ENCODE measurements around the gene CLTB. TPM values are rescaled to one million over a fixed set of nuclear protein-coding genes. Genes with fewer than 3 reads are reported as not detected.
A peak's percentile ranks its signal among the peaks of the same experiment; 100 is the strongest.
"Not testable (repeated sequence)": the region's sequence is repeated elsewhere in the genome, so short reads cannot be mapped to it uniquely, and the experiment has no call there.

Gene CLTB
- total RNA-seq, 2 donors from 2014 or later: 65.3 to 69.4 TPM

DNA sequence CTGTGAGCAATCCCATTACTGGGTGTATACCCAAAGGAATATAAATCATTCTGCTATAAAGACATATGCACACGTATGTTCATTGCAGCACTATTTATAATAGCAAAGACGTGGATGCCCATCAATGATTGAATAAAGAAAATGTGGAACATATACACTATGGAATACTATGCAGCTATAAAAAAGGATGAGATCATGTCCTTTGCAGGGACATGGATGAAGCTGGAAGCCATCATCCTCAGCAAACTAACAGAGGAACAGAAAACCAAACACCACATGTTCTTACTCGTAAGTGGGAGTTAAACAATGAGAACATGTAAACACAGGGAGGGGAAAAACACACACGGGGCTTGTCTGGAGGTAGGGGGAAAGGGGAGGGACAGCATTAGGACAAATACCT is 26.6 kb upstream of the CLTB start:
- H3K27me3 Mint-ChIP-seq; H3K27ac Mint-ChIP-seq; ATAC-seq; H3K36me3 Mint-ChIP-seq (ENCODE audit: low read depth); DNase-seq; H3K9me3 ChIP-seq (ENCODE audit: control insufficient read depth, low read length, poor library complexity, severe bottlenecking); H3K4me3 Mint-ChIP-seq; H3K4me1 Mint-ChIP-seq: not testable (repeated sequence)

GRCh38 chr5:176441921-176442323 is 25.6 kb upstream of the CLTB start:
- Mint-ChIP-seq H3K27me3 (peaks cover 7% of the 10 kb centered on the region), H3K36me3 (ENCODE audit: low read depth) (no peaks in the 10 kb centered on the region), H3K4me1 (peaks cover 7% of the 10 kb centered on the region), H3K4me3 (no peak overlapping the region), H3K27ac (no peak overlapping the region)
- DNase-seq (no peak), ATAC-seq (no peak)
- H3K9me3 ChIP-seq (ENCODE audit: control insufficient read depth, low read length, poor library complexity, severe bottlenecking): no peaks in the 10 kb centered on the region

DNA sequence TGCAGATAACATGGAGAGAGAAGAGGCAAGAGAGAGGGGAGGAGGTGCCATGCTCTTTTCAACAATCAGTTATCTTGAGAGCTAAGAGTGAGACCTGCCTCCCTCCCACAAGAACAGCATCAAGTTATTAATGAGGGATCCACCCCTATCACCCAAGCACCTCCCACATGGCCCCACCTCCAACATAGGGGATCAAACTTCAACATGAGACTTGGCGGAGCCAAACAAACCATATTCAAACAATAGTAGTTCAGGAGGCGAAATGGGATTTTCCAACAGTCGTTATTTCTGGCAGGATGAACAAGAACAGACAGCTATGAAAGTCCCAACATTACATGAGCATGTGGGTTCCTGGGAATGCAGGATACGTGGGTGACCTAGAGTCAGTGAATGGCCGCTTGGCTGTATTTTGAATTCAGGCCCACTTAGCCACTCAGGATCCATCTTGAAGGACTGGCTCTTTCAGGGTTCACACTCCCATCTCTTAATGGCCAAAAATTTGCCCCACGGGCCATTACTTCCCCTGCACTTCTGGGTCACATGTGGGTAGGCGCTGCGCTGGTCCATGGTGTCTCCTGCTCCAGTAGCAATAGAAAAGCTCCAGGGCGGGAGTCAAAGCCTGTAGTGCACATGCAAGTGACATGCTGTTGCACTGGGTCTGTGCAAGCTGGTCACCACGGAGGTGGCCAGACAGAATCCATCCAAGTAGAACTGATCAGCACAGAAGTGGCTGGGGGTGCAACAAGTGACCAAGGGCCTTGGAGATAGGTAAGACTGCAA is 24.8 kb upstream of the CLTB start:
- DNase-seq (no peak), ATAC-seq (no peak)
- Mint-ChIP-seq H3K36me3 (ENCODE audit: low read depth) (no peaks in the 10 kb centered on the region), H3K27ac (no peak overlapping the region), H3K4me1 (peaks cover 8% of the 10 kb centered on the region), H3K27me3 (peaks cover 7% of the 10 kb centered on the region), H3K4me3 (no peak overlapping the region)
- no peaks in the 10 kb centered on the region for H3K9me3 ChIP-seq (ENCODE audit: control insufficient read depth, low read length, poor library complexity, severe bottlenecking)

DNA sequence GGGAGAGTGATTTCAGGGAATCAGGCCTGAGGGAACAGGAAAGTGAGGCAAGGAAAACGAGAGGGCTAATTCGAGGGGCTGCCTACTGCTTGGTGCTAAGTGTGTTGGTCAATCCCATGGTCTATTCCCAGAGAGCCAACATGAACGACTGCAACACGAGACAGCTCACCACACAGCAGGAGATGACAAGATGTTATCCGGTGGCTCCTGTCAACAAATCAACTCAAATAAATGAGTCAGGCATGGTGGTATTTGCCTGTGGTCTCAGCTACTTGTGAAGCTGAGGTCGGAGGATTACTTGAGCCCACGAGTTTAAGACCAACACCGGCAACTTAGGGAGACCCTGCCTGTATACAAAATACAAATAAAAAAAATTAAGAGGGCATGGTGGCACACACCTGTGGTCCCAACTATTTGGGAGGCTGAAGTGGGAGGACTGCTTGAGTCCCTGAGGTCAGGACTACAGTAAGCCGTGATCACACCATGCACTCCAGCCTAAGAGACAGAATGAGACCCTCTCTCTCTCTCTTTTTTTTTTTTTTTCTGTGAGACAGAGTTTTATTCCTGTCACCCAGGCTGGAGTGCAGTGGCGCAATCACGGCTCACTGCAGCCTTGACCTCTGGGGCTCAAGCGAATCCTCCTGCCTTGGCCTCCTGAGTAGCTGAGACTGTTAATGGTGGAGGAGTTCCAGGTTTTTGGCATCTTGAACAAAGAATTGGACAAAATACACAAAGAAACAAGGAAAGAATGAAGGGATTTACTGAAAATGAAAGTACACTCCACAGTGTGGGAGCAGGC is 22.8 kb upstream of the CLTB start:
- H3K36me3 Mint-ChIP-seq (ENCODE audit: low read depth): no peaks in the 10 kb centered on the region
- DNase-seq: no peak

DNA sequence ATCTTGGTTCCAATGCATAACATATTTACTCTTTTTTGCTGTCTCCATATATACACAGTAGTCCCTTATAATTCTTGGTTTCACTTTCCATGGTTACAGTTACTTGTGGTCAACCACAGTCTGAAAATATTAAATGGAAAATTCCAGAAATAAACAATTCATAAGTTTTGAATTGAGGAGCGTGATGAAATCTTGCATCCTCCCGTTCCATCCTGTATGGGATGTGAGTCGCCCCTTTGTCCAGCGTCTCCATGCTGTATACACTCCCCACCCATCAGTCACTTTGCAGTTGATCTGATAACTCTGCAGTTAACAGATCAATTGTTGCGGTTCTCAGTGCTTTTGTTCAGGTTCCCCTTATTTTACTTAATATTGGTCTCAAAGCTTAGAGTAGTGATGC is 20.3 kb upstream of the CLTB start:
- peak overlapping the region; percentile 80 for H3K4me3 Mint-ChIP-seq
- H3K9me3 ChIP-seq (ENCODE audit: control insufficient read depth, low read length, poor library complexity, severe bottlenecking): no peaks in the 10 kb centered on the region
- peak overlapping the region; percentile 8 for H3K27ac Mint-ChIP-seq
- peaks cover 17% of the 10 kb centered on the region for H3K27me3 Mint-ChIP-seq
- peaks cover 8% of the 10 kb centered on the region for H3K4me1 Mint-ChIP-seq
- DNase-seq: no peak
- peak; percentile 57 for ATAC-seq
- no peaks in the 10 kb centered on the region for H3K36me3 Mint-ChIP-seq (ENCODE audit: low read depth)

More for the DNA sequence above, 22.8 kb upstream of the CLTB start:
- ATAC-seq: no peak
- Mint-ChIP-seq H3K27me3 (peaks cover 7% of the 10 kb centered on the region), H3K4me3 (no peak overlapping the region), H3K4me1 (peaks cover 8% of the 10 kb centered on the region), H3K27ac (no peak overlapping the region)
- no peaks in the 10 kb centered on the region for H3K9me3 ChIP-seq (ENCODE audit: control insufficient read depth, low read length, poor library complexity, severe bottlenecking)

DNA sequence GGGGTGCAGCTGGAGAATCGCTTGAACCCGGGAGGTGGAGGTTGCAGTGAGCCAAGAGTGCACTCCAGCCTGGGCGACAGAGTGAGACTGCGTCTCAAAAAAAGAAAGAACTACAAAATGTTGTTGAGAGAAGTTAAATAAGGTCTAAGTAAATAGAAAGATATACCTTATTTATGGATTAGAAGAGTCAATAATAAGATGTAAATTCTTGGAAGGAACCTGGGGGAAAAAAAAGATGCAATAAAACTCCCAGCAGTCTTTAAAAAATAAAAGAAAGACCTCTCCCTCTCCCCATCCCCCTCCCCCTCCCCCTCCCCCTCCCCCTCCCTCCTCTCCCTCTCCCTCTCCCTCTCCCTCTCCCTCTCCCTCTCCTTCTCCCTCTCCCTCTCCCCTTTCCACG is 16.4 kb upstream of the CLTB start:
- ATAC-seq (no peak), DNase-seq (no peak)

DNA sequence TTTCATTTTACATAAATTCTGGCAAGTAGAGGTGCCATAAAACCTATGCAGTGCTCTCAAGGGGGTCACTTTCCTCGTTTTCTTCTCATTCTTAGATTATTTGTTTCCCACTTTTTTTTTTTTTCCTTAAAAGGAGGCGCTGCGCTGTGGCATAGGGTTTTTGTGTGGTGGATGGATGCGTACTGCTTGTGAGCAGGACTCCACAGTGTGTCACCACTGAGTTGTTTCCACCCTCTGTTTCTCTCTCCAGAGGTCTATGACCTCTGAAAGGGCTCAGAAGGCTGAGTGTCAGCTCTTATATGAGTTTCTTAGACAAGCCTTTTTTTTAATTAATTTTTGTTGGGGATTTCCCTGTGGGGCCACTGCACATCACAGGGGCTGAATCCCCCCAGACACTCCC is 13.6 kb upstream of the CLTB start:
- H3K36me3 Mint-ChIP-seq (ENCODE audit: low read depth): no peaks in the 10 kb centered on the region
- no peak for ATAC-seq
- no peak overlapping the region for H3K4me3 Mint-ChIP-seq
- no peaks in the 10 kb centered on the region for H3K9me3 ChIP-seq (ENCODE audit: control insufficient read depth, low read length, poor library complexity, severe bottlenecking)
- peaks cover 20% of the 10 kb centered on the region for H3K27me3 Mint-ChIP-seq
- no peak for DNase-seq
- H3K4me1 Mint-ChIP-seq: peaks cover 4% of the 10 kb centered on the region
- no peak overlapping the region for H3K27ac Mint-ChIP-seq

More for the DNA sequence above, 16.4 kb upstream of the CLTB start:
- Mint-ChIP-seq H3K4me3 (no peak overlapping the region), H3K27ac (no peak overlapping the region), H3K36me3 (ENCODE audit: low read depth) (no peaks in the 10 kb centered on the region), H3K27me3 (peaks cover 20% of the 10 kb centered on the region), H3K4me1 (peaks cover 12% of the 10 kb centered on the region)
- no peaks in the 10 kb centered on the region for H3K9me3 ChIP-seq (ENCODE audit: control insufficient read depth, low read length, poor library complexity, severe bottlenecking)

DNA sequence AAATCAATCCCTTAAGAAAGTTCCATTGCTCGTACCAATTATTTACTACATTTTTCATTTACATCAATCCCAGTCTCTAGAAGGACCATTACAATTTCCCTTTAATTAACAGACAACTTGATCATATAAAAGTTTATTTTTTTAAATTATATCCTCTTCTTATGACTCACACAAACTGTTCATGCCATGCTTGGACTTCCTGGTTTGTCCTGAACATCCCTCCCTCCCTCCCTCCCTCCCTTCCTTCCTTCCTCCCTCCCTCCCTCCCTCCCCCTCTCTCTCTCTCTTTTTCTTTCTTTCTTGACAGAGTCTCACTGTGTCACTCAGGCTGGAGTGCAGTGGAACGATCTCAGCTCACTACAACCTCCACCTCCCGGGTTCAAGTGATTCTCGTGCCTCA is 11.6 kb upstream of the CLTB start:
- no peaks in the 10 kb centered on the region for H3K9me3 ChIP-seq (ENCODE audit: control insufficient read depth, low read length, poor library complexity, severe bottlenecking)
- Mint-ChIP-seq H3K27ac (no peak overlapping the region), H3K4me1 (peaks cover 4% of the 10 kb centered on the region), H3K27me3 (peaks cover 20% of the 10 kb centered on the region), H3K4me3 (no peak overlapping the region), H3K36me3 (ENCODE audit: low read depth) (peaks cover 2% of the 10 kb centered on the region)
- ATAC-seq (no peak), DNase-seq (no peak)

DNA sequence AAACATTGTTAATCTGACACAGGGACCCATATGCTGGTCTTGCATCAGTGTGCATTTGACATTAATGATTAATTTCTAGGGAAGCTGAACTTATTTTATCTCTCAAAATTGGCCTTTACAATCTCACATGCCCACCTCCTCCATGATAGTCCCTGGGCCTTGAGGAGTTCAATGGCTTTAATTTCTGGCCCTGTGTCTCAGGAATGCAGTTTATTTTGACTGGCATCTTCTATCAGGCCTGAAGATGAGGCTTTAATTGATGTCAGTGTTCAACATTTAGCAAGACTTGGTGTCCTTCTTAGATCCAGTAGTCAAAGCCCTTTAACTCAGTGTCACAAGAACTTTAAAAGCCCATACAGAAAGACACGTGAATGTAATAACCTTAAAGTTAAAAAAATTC is 10.5 kb upstream of the CLTB start:
- Mint-ChIP-seq H3K4me1 (peaks cover 4% of the 10 kb centered on the region), H3K36me3 (ENCODE audit: low read depth) (peaks cover 2% of the 10 kb centered on the region), H3K4me3 (no peak overlapping the region), H3K27me3 (peaks cover 12% of the 10 kb centered on the region), H3K27ac (no peak overlapping the region)
- ATAC-seq (no peak), DNase-seq (no peak)
- H3K9me3 ChIP-seq (ENCODE audit: control insufficient read depth, low read length, poor library complexity, severe bottlenecking): no peaks in the 10 kb centered on the region

DNA sequence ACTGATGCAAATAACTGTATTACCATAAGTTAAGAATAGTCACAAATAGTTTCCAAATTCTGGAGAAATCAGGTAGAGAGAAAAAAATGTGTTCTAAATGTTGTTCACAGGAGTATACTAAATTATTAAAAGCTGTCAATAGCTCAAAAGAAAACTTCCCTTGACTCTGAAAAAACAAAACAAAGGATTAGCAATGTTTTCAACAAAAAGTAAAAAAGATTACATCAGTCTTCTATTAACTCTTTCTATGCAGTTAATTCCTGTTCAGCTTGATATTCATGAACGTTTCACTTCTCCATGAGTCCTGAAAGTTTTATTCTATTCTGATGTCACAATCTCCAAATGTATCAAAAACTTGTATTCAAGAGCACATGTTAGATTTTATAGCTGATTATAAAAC is 9.5 kb upstream of the CLTB start:
- Mint-ChIP-seq H3K36me3 (ENCODE audit: low read depth) (peaks cover 2% of the 10 kb centered on the region), H3K4me3 (no peak overlapping the region), H3K27me3 (peaks cover 8% of the 10 kb centered on the region), H3K27ac (no peak overlapping the region), H3K4me1 (peaks cover 4% of the 10 kb centered on the region)
- ATAC-seq (no peak), DNase-seq (no peak)
- H3K9me3 ChIP-seq (ENCODE audit: control insufficient read depth, low read length, poor library complexity, severe bottlenecking): no peaks in the 10 kb centered on the region

DNA sequence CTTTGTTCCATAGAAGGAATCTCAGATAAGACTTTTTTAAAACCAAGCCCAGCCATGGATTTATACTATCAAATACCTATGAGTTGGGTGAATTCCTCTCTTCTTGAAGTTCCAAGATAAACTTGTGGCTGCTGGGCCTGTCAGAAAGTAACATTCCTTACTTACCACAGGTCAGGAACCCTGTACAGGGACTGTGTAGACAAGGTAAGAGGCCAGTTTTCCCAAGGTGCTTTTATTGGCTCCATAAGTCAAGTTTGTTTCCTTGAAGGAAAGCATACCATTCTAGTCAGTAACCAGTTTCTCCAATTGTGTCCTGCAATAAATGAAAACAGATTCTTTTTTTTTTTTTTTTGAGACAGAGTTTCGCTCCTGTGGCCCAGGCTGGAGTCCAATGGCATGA is 8.8 kb upstream of the CLTB start:
- H3K27ac Mint-ChIP-seq: no peak overlapping the region
- H3K4me1 Mint-ChIP-seq: no peaks in the 10 kb centered on the region
- ATAC-seq: no peak
- DNase-seq: no peak
- no peak overlapping the region for H3K4me3 Mint-ChIP-seq
- no peaks in the 10 kb centered on the region for H3K9me3 ChIP-seq (ENCODE audit: control insufficient read depth, low read length, poor library complexity, severe bottlenecking)
- peaks cover 3% of the 10 kb centered on the region for H3K36me3 Mint-ChIP-seq (ENCODE audit: low read depth)
- peaks cover 8% of the 10 kb centered on the region for H3K27me3 Mint-ChIP-seq

DNA sequence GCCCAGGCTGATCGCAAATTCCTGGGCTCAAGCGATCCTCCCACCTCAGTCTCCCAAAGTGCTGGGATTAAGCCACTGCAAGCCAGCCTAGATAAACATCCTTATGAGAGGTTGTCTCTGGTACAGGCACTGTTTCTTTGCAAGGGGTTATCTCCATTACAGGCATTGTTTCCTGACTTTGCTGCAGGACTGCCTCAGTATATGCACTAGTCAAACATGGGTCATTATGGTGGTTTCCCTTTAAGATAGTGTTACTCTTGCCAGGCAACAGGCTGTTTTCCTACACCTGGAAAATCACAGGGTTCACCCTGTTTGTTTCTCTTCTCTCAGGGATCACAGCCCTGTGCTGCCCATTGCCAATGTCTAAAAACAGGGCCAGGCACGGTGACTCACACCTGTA is 7.8 kb upstream of the CLTB start:
- H3K9me3 ChIP-seq (ENCODE audit: control insufficient read depth, low read length, poor library complexity, severe bottlenecking): no peaks in the 10 kb centered on the region
- peaks cover 3% of the 10 kb centered on the region for H3K36me3 Mint-ChIP-seq (ENCODE audit: low read depth)
- H3K27me3 Mint-ChIP-seq: peaks cover 7% of the 10 kb centered on the region
- no peaks in the 10 kb centered on the region for H3K4me1 Mint-ChIP-seq
- H3K27ac Mint-ChIP-seq: no peak overlapping the region
- no peak for ATAC-seq
- no peak for DNase-seq
- no peak overlapping the region for H3K4me3 Mint-ChIP-seq

GRCh38 chr5:176420972-176421544 is 4.7 kb upstream of the CLTB start:
- ATAC-seq (no peak), DNase-seq (no peak)
- peaks cover 3% of the 10 kb centered on the region for H3K36me3 Mint-ChIP-seq (ENCODE audit: low read depth)
- H3K9me3 ChIP-seq (ENCODE audit: control insufficient read depth, low read length, poor library complexity, severe bottlenecking): no peaks in the 10 kb centered on the region
- H3K4me3 Mint-ChIP-seq: no peak overlapping the region
- H3K27ac Mint-ChIP-seq: no peak overlapping the region
- no peaks in the 10 kb centered on the region for H3K4me1 Mint-ChIP-seq
- peaks cover 7% of the 10 kb centered on the region for H3K27me3 Mint-ChIP-seq
